ENCODE data around the gene SORCS2.

SORCS2 gene

GRCh38 chr4:7675136-7675535, 482.8 kb downstream of the SORCS2 start:
- in situ Hi-C loops (cut with HindIII; ENCODE audit: low pct_ligation_motif_present, low pct_unique_long_range_greater_than_20kb, low sequenced_read_pairs) = no loop called here
- no peak for DNase-seq

- no peak for DNase-seq
- in situ Hi-C loops (cut with HindIII; ENCODE audit: low pct_ligation_motif_present, low pct_unique_long_range_greater_than_20kb, low sequenced_read_pairs) = no loop called here
Measured at GRCh38 chr4:7675612-7676320, 483.4 kb downstream of the SORCS2 start.

DNA sequence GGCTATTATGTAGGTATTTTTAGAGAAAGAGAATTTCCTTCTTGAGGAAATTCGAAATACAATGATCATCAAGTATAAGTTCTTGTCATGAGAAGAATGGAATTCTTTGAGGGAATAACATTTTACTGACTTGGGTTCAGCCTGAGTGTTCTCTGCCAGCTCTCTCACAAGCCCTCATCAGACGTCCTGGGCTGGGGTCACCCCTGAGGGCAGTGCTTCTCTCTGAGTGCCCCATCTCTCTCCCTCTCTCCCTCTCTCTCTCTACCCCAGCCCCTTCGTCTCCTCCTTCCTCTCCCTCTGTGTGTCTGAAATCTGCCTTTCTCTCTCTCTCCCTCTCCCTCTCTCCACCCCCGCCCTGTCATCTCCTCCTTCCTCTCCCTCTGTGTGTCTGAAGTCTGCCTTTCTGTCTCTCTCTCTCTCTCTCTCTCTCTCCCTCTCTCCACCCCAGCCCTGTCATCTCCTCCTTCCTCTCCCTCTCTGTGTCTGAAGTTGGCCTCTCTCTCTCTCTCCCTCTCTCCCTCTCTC, 484.1 kb downstream of the SORCS2 start:
- in situ Hi-C loops (cut with HindIII; ENCODE audit: low pct_ligation_motif_present, low pct_unique_long_range_greater_than_20kb, low sequenced_read_pairs) = no loop called here
- no peak for DNase-seq

DNA sequence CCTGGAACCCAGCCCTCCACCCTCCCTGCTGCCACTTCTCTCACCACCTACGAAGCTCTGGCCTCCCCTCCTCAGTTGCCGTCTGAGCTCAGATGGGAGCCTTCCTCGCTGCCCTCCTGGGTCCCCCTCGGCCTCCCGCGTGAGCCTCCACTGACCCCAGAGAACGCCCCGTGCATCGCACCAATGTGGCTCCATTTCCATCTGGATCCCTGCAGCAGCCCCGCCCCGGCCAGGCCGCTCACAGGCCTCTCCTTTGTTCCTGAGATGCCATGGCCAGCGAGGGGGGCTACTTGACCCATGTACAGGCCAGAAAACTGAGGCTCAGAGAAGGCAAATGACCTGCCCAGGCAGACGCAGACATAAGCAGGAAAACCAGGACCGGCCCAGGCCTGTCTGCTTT, 484.7 kb downstream of the SORCS2 start:
- no peak for DNase-seq

DNA sequence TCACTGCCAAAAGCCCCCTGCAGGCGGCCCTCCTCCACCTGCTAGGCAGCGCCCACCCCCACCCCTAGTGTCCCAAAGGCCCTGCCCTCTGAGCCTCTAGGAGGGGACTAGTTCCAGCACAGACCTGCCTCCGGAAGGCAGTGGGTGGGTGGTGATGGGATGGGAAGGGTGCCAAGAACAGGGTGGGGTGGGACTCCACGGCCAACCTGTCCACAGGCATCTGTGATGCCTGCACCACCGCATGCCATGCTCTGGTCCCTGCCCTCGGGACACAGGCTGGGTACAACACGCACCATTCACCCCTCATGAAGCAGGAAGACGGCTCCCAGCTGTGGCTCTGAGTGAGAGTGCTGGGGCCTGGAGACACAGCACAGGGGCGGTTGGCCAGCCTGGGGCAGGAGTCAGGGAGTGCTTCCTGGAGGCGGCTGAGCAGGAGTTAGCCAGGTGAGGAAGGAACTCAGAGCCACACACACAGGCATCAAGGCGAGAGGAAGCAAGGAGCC, 485.5 kb downstream of the SORCS2 start:
- in situ Hi-C loops (cut with HindIII; ENCODE audit: low pct_ligation_motif_present, low pct_unique_long_range_greater_than_20kb, low sequenced_read_pairs) = no loop called here
- no peak for DNase-seq

More for the DNA sequence above, 484.7 kb downstream of the SORCS2 start:
- in situ Hi-C loops (cut with HindIII; ENCODE audit: low pct_ligation_motif_present, low pct_unique_long_range_greater_than_20kb, low sequenced_read_pairs) = no loop called here

- no peak for DNase-seq
- in situ Hi-C loops (cut with HindIII; ENCODE audit: low pct_ligation_motif_present, low pct_unique_long_range_greater_than_20kb, low sequenced_read_pairs) = no loop called here
Measured at GRCh38 chr4:7678318-7678852, 486.0 kb downstream of the SORCS2 start.

- in situ Hi-C loops (cut with HindIII; ENCODE audit: low pct_ligation_motif_present, low pct_unique_long_range_greater_than_20kb, low sequenced_read_pairs) = no loop called here
- DNase-seq = no peak
Measured at GRCh38 chr4:7679406-7680040, 487.2 kb downstream of the SORCS2 start.

- in situ Hi-C loops (cut with HindIII; ENCODE audit: low pct_ligation_motif_present, low pct_unique_long_range_greater_than_20kb, low sequenced_read_pairs) = no loop called here
- no peak for DNase-seq
Measured at GRCh38 chr4:7680106-7680505, 487.8 kb downstream of the SORCS2 start.

DNA sequence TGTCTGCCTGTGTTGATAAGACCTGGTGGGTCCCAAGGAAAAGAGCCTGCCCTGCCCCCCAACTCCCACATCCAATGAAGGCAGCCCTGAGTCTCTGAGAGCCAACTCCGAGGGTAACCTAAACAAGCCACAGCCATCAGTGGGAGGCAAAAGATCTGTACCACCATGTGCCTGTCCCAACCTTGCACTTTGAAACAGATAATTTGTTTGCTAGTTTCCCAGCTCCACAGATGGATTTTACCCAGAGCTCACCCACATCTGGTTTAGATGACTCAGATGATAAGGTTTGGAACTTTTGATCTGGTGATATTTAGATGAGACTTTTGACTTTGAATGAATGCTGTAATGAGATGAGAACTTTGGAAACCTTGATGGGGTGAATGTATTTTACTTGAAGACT, 488.4 kb downstream of the SORCS2 start:
- DNase-seq = no peak
- in situ Hi-C loops (cut with HindIII; ENCODE audit: low pct_ligation_motif_present, low pct_unique_long_range_greater_than_20kb, low sequenced_read_pairs) = no loop called here

DNA sequence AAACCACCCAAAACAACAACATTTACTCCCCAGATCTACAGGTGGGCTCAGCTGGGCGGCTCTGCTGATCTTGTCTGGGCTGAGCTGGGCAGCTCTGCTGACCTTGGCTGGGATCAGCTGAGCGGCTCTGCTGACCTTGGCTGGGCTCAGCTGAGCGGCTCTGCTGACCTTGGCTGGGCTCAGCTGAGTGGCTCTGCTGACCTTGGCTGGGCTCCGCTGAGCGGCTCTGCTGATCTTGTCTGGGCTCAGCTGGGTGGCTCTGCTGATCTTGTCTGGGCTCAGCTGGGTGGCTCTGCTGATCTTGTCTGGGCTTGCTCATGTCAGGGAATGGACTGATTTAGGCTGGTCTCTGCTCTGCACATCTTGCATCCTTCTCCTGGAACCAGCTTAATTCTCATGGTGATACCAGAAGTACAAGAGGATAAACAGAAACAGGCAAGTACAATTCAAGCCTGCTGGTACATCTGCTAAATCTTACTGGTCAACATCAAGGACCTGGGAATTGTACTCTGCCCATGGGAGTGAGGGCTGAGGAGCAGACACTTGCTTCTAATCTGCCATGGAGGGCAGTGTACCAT, 490.9 kb downstream of the SORCS2 start:
- no peak for DNase-seq
- in situ Hi-C loops (cut with HindIII; ENCODE audit: low pct_ligation_motif_present, low pct_unique_long_range_greater_than_20kb, low sequenced_read_pairs) = no loop called here

GRCh38 chr4:7684294-7684693, 492.0 kb downstream of the SORCS2 start:
- in situ Hi-C loops (cut with HindIII; ENCODE audit: low pct_ligation_motif_present, low pct_unique_long_range_greater_than_20kb, low sequenced_read_pairs) = no loop called here

DNA sequence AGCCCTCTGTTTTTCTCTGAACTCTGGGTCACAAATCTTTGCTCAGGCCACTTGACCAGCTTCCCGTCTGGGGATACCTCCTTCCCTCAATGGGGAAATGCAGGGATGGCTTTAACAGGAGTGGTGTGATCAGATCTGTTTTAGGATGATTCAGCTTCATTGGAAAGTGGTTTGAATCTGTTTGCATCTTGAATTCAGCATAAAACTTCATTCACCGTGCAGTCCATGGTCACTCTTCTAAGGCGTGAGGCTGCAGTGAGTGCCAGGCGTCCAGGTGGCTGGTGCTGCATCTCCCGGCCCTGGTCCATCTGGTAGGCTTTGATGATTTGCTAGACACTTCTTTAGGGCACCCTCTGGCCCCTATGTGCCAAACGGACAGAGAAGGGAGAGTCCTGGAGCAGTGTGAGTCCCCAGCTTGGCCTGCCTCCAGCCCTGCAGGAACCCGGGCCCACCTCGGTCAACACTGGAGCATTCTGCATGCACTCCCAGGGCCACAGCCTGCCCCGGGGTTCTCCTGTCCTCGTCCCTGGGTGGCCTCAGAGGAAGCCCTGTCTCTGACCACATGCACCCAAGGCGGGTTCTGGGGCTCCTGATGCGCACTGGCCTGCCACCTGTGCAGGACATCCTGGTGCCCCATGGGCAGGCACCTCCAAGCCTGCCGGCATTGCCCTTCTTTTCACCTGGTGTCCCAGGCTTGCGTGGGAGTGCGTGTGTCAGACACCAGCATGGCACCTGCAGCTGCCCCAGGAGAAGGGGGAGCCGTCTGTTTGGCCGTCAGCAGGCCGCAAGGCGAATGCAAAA, 493.9 kb downstream of the SORCS2 start:
- in situ Hi-C loops (cut with HindIII; ENCODE audit: low pct_ligation_motif_present, low pct_unique_long_range_greater_than_20kb, low sequenced_read_pairs) = no loop called here
- DNase-seq = no peak

More at GRCh38 chr4:7684294-7684693, 492.0 kb downstream of the SORCS2 start:
- DNase-seq = no peak

GRCh38 chr4:7687006-7687405, 494.7 kb downstream of the SORCS2 start:
- in situ Hi-C loops (cut with HindIII; ENCODE audit: low pct_ligation_motif_present, low pct_unique_long_range_greater_than_20kb, low sequenced_read_pairs) = no loop called here
- DNase-seq = no peak

- in situ Hi-C loops (cut with HindIII; ENCODE audit: low pct_ligation_motif_present, low pct_unique_long_range_greater_than_20kb, low sequenced_read_pairs) = no loop called here
- no peak for DNase-seq
Measured at GRCh38 chr4:7687796-7688195, 495.5 kb downstream of the SORCS2 start.

DNA sequence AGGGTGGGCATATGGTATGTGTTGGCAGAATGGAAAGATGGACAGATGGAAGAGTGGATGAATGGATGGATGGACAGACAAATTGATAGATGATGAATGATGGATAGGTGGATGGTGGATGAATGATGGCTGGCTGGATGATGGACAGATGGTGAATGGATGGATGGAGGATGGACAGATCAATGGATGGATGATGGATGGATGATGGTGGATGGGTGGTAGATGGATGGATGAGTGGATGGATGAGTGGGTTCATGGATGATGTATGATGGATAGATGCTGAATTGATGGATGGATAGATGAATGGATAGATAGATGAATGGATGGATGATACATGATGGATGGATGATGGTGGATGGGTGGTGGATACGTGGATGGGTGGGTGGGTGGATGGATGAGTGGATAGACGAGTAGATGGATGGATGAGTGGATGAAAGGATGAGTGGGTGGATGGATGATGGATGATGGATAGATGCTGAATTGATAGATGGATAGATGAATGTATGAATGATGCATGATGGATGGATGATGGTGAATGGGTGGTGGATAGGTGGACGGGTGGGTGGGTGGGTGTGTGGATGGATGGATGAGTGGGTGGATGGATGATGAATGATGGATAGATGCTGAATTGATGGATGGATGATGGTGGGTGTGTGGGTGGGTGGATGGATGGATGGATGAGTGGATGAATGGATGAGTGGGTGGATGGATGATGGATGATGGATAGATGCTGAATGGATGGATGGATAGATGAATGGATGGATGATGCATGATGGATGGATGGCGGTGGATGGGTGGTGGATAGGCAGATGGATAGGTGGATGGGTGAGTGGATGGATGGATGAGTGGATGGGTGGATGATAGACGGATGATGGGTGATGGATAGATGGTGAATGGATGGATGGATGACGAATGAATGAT, 497.7 kb downstream of the SORCS2 start:
- no peak for DNase-seq
- in situ Hi-C loops (cut with HindIII; ENCODE audit: low pct_ligation_motif_present, low pct_unique_long_range_greater_than_20kb, low sequenced_read_pairs) = no loop called here

DNA sequence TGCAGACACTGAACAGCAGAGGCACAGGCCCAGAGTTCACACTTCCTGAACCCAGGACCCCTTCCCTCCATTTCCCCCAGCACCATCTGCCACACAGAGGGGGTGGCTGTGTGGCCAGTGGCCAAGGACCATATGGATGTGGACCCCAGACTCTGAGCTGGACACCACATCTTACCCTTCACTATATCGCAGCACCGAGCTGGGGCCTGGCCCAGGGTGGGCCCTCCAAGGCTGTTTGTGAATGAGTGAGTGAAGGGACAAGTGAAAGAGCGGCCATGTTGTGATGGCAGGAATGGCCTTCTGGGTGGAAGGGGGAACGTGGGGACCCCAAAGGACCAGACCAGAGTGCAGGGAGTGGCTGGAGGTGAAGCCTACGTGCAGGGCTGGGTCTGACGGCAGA, 498.7 kb downstream of the SORCS2 start:
- in situ Hi-C loops (cut with HindIII; ENCODE audit: low pct_ligation_motif_present, low pct_unique_long_range_greater_than_20kb, low sequenced_read_pairs) = no loop called here
- no peak for DNase-seq

DNA sequence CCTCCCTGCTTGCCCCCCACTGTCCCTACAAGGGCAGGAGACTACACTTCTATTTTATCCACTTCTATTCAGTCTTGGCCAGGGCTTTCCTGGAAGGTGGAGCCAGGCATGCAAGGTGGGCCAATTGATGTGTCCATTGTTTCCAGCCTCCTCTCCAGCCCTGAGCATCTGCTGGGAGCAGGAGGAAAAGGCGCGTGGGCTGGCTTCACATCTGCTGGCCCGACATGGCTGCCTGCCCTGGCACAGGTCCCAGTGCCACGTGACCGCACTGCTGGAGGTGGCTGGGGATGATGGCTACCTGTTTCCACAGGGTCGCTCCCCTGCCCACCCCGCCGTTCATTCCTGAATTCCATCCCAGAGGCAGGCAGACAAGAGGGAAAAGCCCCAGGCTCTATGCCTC, 499.6 kb downstream of the SORCS2 start:
- in situ Hi-C loops (cut with HindIII; ENCODE audit: low pct_ligation_motif_present, low pct_unique_long_range_greater_than_20kb, low sequenced_read_pairs) = no loop called here
- no peak for DNase-seq

All from ACHN (cell line).